Effector CD8-positive, alpha-beta T cell (primary cell): Measurements from ENCODE around the gene TRAF3IP3.
A peak's percentile ranks its signal among the peaks of the same experiment; 100 is the strongest.

Experiments used
- DNase-seq: peaks from one replicate; lab custom pipeline; 2025; lab: John Stamatoyannopoulos, UW

Gene TRAF3IP3

GRCh38 chr1:209827384-209828262, 71.8 kb downstream of the TRAF3IP3 start, which contains the start of gene UTP25:
Gene UTP25, plus strand, starts transcription at chr1:209827972. Its CDS starts 92 bp downstream, at chr1:209828064.
- DNase-seq, result peak; percentile 89

DNA sequence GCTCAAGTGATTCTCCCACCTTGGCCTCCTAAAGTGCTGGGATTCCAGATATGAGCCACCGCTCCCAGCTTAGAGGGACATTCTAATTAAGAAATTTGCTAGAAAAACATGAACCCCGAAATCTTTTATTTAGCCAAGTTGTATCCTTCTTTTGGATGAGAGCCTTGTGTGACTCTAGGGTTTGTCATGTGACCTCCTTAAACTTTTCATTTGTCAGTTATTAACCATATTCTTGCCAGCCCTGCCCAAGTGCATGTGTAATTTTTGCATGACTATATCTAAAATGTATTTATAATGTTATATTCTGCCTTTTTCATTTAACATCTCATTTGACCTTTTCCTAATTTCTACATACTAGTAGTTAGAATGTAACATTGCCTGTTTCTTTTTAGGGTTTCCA, 73.9 kb downstream of the TRAF3IP3 start:
- no peak for DNase-seq

GRCh38 chr1:209830722-209831121, 74.9 kb downstream of the TRAF3IP3 start:
- no peak for DNase-seq

GRCh38 chr1:209831615-209832014, 75.8 kb downstream of the TRAF3IP3 start:
- no peak for DNase-seq
